HEK293T (cell line): ENCODE results near the gene OR2T11.
"Not testable (repeated sequence)": the region's sequence is repeated elsewhere in the genome, so short reads cannot be mapped to it uniquely, and the experiment has no call there.

ENCODE experiments used
- CTCF ChIA-PET: fragments of 350-600 bp; formaldehyde crosslinking; extraction: SDS; loops from one replicate; lab custom pipeline; 2021; ENCODE audit warnings: antibody characterized with exemption, inconsistent platforms; lab: Yijun Ruan, JAX
- POLR2A ChIA-PET: fragments of 350-600 bp; formaldehyde crosslinking; extraction: SDS; loops from one replicate; lab custom pipeline; 2020; ENCODE audit warnings: antibody characterized with exemption, inconsistent platforms; lab: Yijun Ruan, JAX
- DNase-seq: peaks from one replicate; pipeline ENCODE4 v3.0.0; 2012; ENCODE audit warnings: mixed read lengths; ENCODE audit errors: extremely low spot score
- BHLHE40 ChIP-seq: fragments of 450-650 bp; IDR thresholded peaks from 2 replicates; pipeline ENCODE4 v1.6.1; 2016; ENCODE audit warnings: mild to moderate bottlenecking, moderate library complexity, borderline replicate concordance
- CTBP1 ChIP-seq: fragments of 450-650 bp; IDR thresholded peaks from 2 replicates; pipeline ENCODE4 v1.6.1; 2016; ENCODE audit warnings: borderline replicate concordance
- FOXK2 ChIP-seq: fragments of 450-650 bp; IDR thresholded peaks from 2 replicates; pipeline ENCODE4 v1.6.1; 2016; ENCODE audit warnings: mild to moderate bottlenecking
- FOXM1 ChIP-seq: fragments of 450-650 bp; IDR thresholded peaks from 2 replicates; pipeline ENCODE4 v1.6.1; 2017; ENCODE audit warnings: mild to moderate bottlenecking, borderline replicate concordance
- L3MBTL2 ChIP-seq: fragments of 450-650 bp; conservative IDR thresholded peaks from 2 replicates; pipeline ENCODE4 v1.6.1; 2016; ENCODE audit warnings: mild to moderate bottlenecking
- NFRKB ChIP-seq: fragments of 450-650 bp; IDR thresholded peaks from 2 replicates; pipeline ENCODE4 v1.6.1; 2016; ENCODE audit warnings: mild to moderate bottlenecking, moderate library complexity
- PKNOX1 ChIP-seq: fragments of 450-650 bp; IDR thresholded peaks from 2 replicates; pipeline ENCODE4 v1.6.1; 2016
- SP1 ChIP-seq: fragments of 450-650 bp; IDR thresholded peaks from 2 replicates; pipeline ENCODE4 v1.6.1; 2017
- ZNF384 ChIP-seq: fragments of 450-650 bp; IDR thresholded peaks from 2 replicates; pipeline ENCODE4 v1.6.1; 2016

Gene OR2T11

DNA sequence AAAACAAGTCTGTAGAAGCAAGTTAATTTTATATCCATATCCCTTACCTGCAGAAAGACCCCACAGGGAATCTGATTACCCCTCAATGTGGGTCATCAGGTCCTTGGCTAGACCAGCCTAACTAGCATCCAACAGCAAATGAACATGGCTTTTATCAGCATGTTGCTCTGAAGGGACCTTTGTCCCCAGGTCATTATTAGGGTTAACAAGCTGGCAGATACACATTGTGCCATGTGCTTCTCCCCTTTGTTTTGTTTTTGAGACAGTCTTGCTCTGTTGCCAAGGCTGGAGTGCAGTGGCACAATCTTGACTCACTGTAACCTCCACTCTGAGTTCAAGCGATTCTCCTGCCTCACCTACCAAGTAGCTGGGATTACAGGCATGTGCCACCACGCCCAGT, at the start of gene OR2T11:
Gene OR2T11, minus strand, starts transcription at position 101 of the 400 bp plus-strand sequence. CDS start 7,963 bp downstream, outside the sequence.
- POLR2A ChIA-PET, CTCF ChIA-PET, DNase-seq: not testable (repeated sequence)

DNA sequence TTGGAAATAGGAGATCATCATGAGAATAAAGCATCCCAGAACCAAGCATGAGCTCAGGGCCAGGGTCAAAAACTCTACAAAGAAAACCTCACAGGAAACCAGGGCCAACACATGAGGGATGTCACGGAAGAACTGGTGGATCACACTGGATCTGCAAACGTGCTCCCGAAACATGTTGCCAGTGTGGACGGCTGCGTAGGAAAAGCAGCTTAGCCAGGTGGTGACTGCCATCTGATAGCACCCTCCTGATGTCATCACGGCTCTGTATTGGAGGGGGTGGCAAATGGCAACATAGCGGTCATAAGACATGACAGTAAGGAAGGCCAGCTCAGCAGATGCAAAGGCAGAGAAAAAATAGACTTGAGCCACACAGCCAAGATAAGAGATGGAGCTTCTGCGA, 46.8 kb upstream of the OR2T11 start:
- no peak for TF ChIP-seq CTBP1
- TF ChIP-seq ZNF384: no peak
- TF ChIP-seq PKNOX1: no peak
- TF ChIP-seq FOXK2: no peak
- POLR2A ChIA-PET: no interaction called here
- CTCF ChIA-PET: no interaction called here
- DNase-seq: no peak

DNA sequence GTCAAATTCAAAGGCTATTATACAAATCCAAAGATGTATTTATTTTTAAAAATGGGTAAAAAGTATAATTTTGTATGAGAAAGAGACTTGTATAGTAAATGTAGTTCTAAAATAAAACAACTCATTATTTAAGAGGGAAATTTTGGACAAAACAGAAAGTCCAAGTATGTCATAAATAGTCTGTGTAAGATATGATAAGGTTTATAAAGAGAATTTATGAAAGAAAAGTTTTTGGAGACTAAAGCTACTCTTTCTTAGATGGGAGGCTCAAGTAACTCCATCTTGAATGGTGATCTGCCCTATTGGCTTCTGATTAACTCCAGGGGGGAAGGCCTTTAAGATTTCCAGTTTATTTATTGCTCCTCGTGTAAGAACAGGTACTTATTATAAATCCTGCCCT, 35.1 kb upstream of the OR2T11 start:
- ChIA-PET CTCF (no interaction called here), POLR2A (no interaction called here)
- TF ChIP-seq L3MBTL2 (no peak), FOXM1 (no peak), SP1 (no peak), NFRKB (no peak), FOXK2 (no peak), CTBP1 (no peak), ZNF384 (no peak), BHLHE40 (no peak), PKNOX1 (no peak)
- DNase-seq: no peak

GRCh38 chr1:248663453-248664328, 28.8 kb upstream of the OR2T11 start:
- CTCF ChIA-PET, DNase-seq, POLR2A ChIA-PET: not testable (repeated sequence)

- POLR2A ChIA-PET, DNase-seq, CTCF ChIA-PET: not testable (repeated sequence)
These were observed 21.9 kb upstream of the OR2T11 start for GRCh38 chr1:248656797-248657196.

GRCh38 chr1:248655354-248655753, 20.5 kb upstream of the OR2T11 start, which contains the start of gene OR2T27:
Gene OR2T27 (minus strand): TSS chr1:248655528. CDS start chr1:248650884, 4,644 bp downstream.
- POLR2A ChIA-PET, DNase-seq, CTCF ChIA-PET: not testable (repeated sequence)

- CTCF ChIA-PET, POLR2A ChIA-PET, DNase-seq: not testable (repeated sequence)
These were observed 14.1 kb upstream of the OR2T11 start for GRCh38 chr1:248648770-248649536.

GRCh38 chr1:248645178-248645577, 10.3 kb upstream of the OR2T11 start, which contains the start of gene OR2T35:
Gene OR2T35 (minus strand): TSS chr1:248645278. CDS start chr1:248639258, 6,020 bp downstream.
- DNase-seq, CTCF ChIA-PET, POLR2A ChIA-PET: not testable (repeated sequence)

DNA sequence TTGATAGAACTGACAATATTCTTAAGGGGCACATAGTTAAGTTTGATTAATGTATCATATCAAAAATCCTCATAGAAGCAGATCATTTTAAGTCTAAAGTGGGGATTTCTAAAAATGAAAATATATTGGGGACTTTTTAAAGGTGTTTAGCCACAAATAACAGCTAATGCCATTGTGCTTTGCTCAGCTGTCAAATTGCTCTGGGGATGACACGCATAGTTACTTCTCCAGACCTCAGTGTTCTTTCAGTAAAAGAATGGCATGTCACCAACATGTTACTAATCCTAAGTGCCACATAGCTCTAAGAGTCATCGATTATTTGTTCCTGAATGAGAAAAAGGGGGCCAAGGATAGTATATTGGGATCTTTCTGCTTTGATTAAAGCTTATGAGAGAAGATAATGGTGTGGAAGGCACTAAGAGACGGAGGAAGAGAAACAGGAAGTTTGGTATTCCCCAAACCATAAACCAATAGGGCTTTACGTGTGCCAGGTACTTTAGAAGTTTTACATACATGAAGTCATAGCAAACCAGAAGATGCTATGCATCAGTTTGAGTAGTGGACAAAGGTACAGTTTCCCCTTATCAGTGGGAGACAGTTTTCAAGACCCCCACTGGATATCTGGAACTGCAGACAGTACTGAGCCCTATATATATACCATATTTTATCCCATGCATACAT, 8.2 kb upstream of the OR2T11 start:
- CTCF ChIA-PET, DNase-seq, POLR2A ChIA-PET: not testable (repeated sequence)

- CTCF ChIA-PET, POLR2A ChIA-PET, DNase-seq: not testable (repeated sequence)
These were observed 6.7 kb upstream of the OR2T11 start for GRCh38 chr1:248641583-248641982.

DNA sequence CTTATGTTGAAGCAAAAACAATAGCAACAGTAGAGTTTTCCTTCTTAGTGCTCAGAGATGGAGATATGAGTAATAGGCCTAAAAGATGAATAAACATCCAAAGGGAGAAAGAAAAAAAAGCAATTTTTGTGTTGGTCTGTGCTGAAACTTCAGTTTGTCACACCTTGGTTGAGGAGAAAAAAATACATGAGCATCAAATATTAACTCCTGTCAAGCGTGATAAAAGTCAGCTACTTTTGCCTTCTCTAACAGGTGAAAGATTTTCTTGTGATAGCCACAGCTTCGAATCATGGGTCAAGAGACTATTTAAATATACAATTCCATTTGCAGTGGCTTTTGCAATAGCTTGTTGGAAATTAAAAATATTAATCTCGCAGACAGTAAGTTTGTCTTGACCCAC, 6.0 kb upstream of the OR2T11 start:
- POLR2A ChIA-PET, CTCF ChIA-PET, DNase-seq: not testable (repeated sequence)

DNA sequence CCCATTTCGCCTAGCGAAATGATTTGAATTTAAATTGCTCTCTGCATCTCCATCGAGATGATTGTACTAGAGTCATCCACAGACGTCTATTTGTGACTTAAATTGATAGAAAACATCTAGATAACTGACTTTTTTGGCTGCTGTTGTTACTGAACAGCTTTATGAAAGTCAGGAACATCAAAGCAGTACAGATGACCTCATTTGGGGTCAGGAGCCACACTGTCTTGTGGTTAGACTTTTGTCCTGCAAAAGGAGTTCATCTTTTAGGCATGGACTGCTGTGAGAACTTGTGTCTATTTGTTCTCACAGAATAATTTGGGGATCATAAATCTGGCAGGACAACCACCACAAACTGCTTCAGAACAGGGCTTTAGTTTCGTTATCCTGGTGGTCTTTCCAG, 4.8 kb upstream of the OR2T11 start:
- CTCF ChIA-PET, POLR2A ChIA-PET, DNase-seq: not testable (repeated sequence)

DNA sequence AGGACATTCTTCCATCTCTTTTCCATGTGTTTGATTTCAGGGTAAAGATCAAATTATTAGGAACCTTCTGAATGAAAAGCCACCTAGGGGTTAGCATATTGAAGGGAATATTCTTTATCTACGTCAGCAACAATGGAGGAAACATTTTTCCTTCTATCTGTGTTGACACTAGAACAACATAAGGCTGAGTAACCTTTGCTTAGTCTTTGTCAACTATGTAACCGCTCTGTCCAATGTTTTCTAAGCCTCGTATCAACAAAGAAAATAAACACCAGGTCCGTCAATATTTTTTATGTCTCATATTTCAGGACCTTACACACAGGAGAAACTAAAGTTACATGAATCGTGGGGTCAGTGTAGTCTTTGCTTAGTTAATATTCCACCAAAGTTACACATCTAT, 1.7 kb upstream of the OR2T11 start:
- POLR2A ChIA-PET, CTCF ChIA-PET, DNase-seq: not testable (repeated sequence)
